Neural crest cell (in vitro differentiated cells): ENCODE results near the gene FCHSD2. TPM values are rescaled to one million over a fixed set of nuclear protein-coding genes. Genes with fewer than 3 reads are reported as not detected.
"Not testable (repeated sequence)": the region's sequence is repeated elsewhere in the genome, so short reads cannot be mapped to it uniquely, and the experiment has no call there.

Source experiments
- DNase-seq: peaks from one replicate; pipeline ENCODE4 v3.0.0; 2021; ENCODE audit warnings: low read depth, mixed read lengths, low spot score
- H3K27ac Mint-ChIP-seq: one replicate; pipeline ENCODE4 v1.8.0; 2021; ENCODE audit warnings: mild to moderate bottlenecking, mixed read lengths; ENCODE audit not compliant: unreplicated experiment
- H3K27me3 Mint-ChIP-seq: 2 replicates; pipeline ENCODE4 v1.8.0; 2021; ENCODE audit warnings: low read depth, mild to moderate bottlenecking, mixed read lengths
- H3K36me3 Mint-ChIP-seq: 2 replicates; pipeline ENCODE4 v1.8.0; 2021; ENCODE audit warnings: low read depth, mild to moderate bottlenecking, mixed read lengths
- H3K4me1 Mint-ChIP-seq: 2 replicates; pipeline ENCODE4 v1.8.0; 2021; ENCODE audit warnings: mixed read lengths
- H3K4me3 Mint-ChIP-seq: one replicate; pipeline ENCODE4 v1.8.0; 2021; ENCODE audit warnings: mild to moderate bottlenecking, mixed read lengths
- H3K9me3 Mint-ChIP-seq: 2 replicates; pipeline ENCODE4 v1.8.0; 2021; ENCODE audit warnings: mixed read lengths
- total RNA-seq: library from RNA; stranded (reverse); gene quantifications from 2 replicates; pipeline ENCODE4 v1.2.1, GENCODE V29; 2021
- TF ChIP-seq, protein P1 (sequence below): fragments of 200-600 bp; sonication (generic); conservative IDR thresholded peaks from 2 replicates; pipeline ENCODE4 v1.5.0; 2021; ENCODE audit warnings: antibody characterized with exemption, mild to moderate bottlenecking

The FCHSD2 gene
- total RNA-seq, 1 donor from 2014 or later: 34.4 TPM

DNA sequence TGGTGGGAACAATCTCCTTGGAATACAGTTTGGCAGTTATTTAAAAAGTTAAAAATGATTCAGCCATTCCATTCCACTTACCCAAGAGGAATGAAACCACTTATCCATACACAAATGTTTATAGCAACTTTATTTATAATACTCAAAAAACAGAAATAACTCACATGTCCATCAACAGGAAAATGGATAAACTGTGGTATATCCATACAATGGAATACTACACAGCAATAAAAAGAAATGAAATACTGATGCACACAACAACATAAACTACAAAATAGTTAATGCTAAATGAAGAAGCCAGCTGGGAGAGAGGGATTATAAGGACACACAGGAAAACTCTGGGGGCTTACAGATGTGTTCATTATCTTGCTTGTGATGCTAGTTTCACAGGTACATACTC is 64.7 kb downstream of the FCHSD2 start:
- Mint-ChIP-seq H3K27me3 (no peaks in the 10 kb centered on the region), H3K27ac (no peak overlapping the region), H3K36me3 (peaks cover 29% of the 10 kb centered on the region), H3K4me3 (no peak overlapping the region), H3K4me1 (peaks cover 7% of the 10 kb centered on the region), H3K9me3 (peaks cover 12% of the 10 kb centered on the region)
- TF ChIP-seq, protein P1, sequence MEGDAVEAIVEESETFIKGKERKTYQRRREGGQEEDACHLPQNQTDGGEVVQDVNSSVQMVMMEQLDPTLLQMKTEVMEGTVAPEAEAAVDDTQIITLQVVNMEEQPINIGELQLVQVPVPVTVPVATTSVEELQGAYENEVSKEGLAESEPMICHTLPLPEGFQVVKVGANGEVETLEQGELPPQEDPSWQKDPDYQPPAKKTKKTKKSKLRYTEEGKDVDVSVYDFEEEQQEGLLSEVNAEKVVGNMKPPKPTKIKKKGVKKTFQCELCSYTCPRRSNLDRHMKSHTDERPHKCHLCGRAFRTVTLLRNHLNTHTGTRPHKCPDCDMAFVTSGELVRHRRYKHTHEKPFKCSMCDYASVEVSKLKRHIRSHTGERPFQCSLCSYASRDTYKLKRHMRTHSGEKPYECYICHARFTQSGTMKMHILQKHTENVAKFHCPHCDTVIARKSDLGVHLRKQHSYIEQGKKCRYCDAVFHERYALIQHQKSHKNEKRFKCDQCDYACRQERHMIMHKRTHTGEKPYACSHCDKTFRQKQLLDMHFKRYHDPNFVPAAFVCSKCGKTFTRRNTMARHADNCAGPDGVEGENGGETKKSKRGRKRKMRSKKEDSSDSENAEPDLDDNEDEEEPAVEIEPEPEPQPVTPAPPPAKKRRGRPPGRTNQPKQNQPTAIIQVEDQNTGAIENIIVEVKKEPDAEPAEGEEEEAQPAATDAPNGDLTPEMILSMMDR: no peak
- DNase-seq: no peak

DNA sequence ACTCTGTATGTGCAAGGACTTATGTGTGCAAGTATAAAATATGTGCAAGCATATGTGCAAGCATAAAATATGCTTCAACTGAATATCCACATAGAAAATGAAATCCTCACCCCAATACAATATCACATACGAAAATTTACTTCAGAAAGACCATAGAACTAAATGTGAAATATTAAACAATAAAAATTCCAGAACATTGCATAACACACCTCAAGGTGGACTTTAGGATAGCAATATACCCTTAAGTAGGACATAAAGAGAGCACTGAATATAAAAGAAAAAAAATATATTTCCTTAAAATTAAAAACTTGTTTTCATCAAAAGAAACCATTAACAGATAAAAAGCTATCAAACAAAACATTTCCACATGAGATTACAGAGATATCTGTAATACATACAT is 67.8 kb downstream of the FCHSD2 start:
- no peak overlapping the region for H3K4me3 Mint-ChIP-seq
- peaks cover 7% of the 10 kb centered on the region for H3K4me1 Mint-ChIP-seq
- peaks cover 12% of the 10 kb centered on the region for H3K9me3 Mint-ChIP-seq
- TF ChIP-seq, protein P1: no peak
- no peak for DNase-seq
- no peak overlapping the region for H3K27ac Mint-ChIP-seq
- H3K36me3 Mint-ChIP-seq: peaks cover 24% of the 10 kb centered on the region
- H3K27me3 Mint-ChIP-seq: no peaks in the 10 kb centered on the region

DNA sequence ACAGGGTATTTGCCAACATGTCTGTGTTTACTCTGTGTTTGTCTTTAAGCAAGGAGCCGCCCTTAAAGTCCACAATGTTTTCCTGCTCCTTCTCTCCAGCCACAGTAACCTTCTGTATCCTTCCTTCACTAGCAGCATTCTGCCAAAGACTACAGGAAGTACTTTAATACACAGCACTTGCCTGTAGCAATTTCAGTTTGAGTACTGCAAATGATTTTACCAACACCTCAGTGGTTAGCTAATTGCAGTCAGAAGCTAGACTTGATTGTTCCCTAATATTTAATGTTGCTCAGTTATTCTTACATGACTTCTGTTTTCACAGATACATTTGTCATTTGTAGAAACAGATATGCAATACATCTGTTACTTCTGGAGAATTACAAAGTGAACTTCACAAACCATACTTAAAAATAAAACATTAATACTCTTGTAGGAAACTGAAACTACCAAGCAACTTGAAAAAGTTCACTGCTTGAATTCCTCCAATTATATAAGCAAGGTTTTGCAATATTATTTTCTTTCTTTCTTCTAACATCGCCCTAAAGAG is 69.1 kb downstream of the FCHSD2 start:
- H3K27ac Mint-ChIP-seq: no peak overlapping the region
- H3K4me3 Mint-ChIP-seq: no peak overlapping the region
- H3K27me3 Mint-ChIP-seq: no peaks in the 10 kb centered on the region
- peaks cover 15% of the 10 kb centered on the region for H3K36me3 Mint-ChIP-seq
- no peak for DNase-seq
- H3K4me1 Mint-ChIP-seq: peaks cover 7% of the 10 kb centered on the region
- H3K9me3 Mint-ChIP-seq: peaks cover 9% of the 10 kb centered on the region
- TF ChIP-seq, protein P1: no peak

DNA sequence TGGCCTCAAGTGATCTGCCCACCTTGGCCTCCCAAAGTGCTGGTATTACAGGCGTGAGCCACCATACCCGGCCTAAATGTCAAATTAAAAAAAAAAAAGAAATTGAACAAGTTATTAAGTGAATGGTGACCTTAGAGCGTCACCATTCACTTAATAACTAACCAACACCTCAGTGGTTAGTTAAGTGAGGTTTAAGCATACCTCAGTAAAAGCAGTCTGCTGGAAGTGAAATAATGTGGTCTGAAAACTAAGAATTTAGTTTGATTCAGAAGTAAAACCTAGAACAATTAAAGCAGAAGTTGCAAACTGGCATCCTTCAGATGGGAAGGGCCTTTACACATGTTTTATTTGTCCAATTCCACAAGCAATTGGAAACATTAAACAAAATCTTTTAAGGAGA is 71.5 kb downstream of the FCHSD2 start:
- H3K4me1 Mint-ChIP-seq: peaks cover 7% of the 10 kb centered on the region
- TF ChIP-seq, protein P1: no peak
- H3K36me3 Mint-ChIP-seq: peaks cover 13% of the 10 kb centered on the region
- H3K4me3 Mint-ChIP-seq: no peak overlapping the region
- H3K27me3 Mint-ChIP-seq: no peaks in the 10 kb centered on the region
- H3K27ac Mint-ChIP-seq: no peak overlapping the region
- peaks cover 3% of the 10 kb centered on the region for H3K9me3 Mint-ChIP-seq
- DNase-seq: no peak

DNA sequence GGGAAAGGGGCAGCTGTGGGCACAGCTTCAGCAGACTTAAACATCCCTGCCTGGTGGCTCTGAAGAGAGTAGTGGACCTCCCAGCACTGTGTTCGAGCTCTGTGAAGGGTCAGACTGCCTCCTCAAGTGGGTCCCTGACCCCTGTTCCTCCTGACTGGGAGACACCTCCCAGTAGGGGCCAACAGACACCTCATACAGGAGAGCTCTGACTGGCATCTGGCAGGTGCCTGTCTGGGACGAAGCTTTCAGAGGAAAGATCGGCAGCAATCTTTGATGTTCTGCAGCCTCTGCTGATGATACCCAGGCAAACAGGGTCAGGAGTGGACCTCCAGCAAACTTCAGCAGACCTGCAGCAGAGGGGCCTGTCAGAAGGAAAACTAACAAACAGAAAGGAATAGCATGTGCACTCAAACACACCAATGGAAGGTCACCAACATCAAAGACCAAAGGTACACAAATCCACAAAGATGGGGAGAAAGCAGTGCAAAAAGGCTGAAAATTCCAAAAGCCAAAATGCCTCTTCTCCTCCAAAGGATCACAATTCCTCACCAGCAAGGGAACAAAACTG is 80.2 kb downstream of the FCHSD2 start:
- peaks cover 20% of the 10 kb centered on the region for H3K36me3 Mint-ChIP-seq
- DNase-seq, H3K4me3 Mint-ChIP-seq, H3K9me3 Mint-ChIP-seq, H3K4me1 Mint-ChIP-seq, H3K27ac Mint-ChIP-seq, H3K27me3 Mint-ChIP-seq: not testable (repeated sequence)

DNA sequence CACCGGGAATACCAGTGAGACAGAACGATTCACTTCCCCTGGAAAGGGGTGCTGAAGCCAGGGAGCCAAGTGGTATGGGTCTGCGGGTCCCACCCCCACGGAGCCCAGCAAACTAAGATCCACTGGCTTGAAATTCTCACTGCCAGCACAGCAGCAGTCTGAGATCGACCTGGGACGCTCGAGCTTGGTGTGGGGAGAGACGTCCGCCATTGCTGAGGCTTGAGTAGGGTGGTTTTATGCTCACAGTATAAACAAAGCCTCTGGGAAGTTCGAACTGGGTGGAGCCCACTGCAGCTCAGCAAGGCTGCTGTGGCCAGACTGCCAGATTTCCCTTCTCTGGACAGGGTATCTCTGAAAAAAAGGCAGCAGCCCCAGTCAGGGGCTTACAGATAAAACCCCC is 80.7 kb downstream of the FCHSD2 start:
- not testable (repeated sequence) for H3K4me3 Mint-ChIP-seq, H3K27ac Mint-ChIP-seq, H3K9me3 Mint-ChIP-seq, H3K4me1 Mint-ChIP-seq, DNase-seq, H3K27me3 Mint-ChIP-seq
- peaks cover 17% of the 10 kb centered on the region for H3K36me3 Mint-ChIP-seq
